Mesendoderm (in vitro differentiated cells): ENCODE data around the gene GRB10.

Source experiments
- DNase-seq: peaks from one replicate; pipeline ENCODE4 v3.0.0; 2013
- H2AK5ac ChIP-seq: 2 replicates; pipeline ENCODE4 v1.6.1; 2013; ENCODE audit warnings: low read length, inconsistent platforms
- H2BK120ac ChIP-seq: 2 replicates; pipeline ENCODE4 v1.6.1; 2013; ENCODE audit warnings: low read depth, mild to moderate bottlenecking, low read length, moderate library complexity, mixed read lengths
- H2BK15ac ChIP-seq: replicated peaks from 2 replicates; pipeline ENCODE4 v1.6.1; 2013; ENCODE audit warnings: low read depth, mild to moderate bottlenecking, moderate library complexity
- H2BK5ac ChIP-seq: 2 replicates; pipeline ENCODE4 v1.6.1; 2013; ENCODE audit warnings: low read length, inconsistent platforms
- H3K18ac ChIP-seq: 2 replicates; pipeline ENCODE4 v1.6.1; 2013; ENCODE audit warnings: mild to moderate bottlenecking, low read length, mixed read lengths
- H3K23ac ChIP-seq: one replicate; pipeline ENCODE4 v1.6.1; 2013; ENCODE audit warnings: low read length
- H3K27ac ChIP-seq: 2 replicates; pipeline ENCODE4 v1.5.1; 2013; ENCODE audit warnings: low read depth, mild to moderate bottlenecking, inconsistent platforms, low read length, moderate library complexity
- H3K27me3 ChIP-seq: 2 replicates; pipeline ENCODE4 v1.6.1; 2013; ENCODE audit warnings: low read length, control low read depth, mild to moderate bottlenecking, inconsistent platforms; ENCODE audit not compliant: insufficient read depth, poor library complexity
- H3K36me3 ChIP-seq: 2 replicates; pipeline ENCODE4 v1.6.1; 2013; ENCODE audit warnings: low read length, inconsistent platforms; ENCODE audit not compliant: control insufficient read depth, insufficient read depth
- H3K4ac ChIP-seq: one replicate; pipeline ENCODE4 v1.6.1; 2013; ENCODE audit warnings: low read depth, mild to moderate bottlenecking, low read length, moderate library complexity
- H3K4me1 ChIP-seq: 2 replicates; pipeline ENCODE4 v1.6.1; 2013; ENCODE audit warnings: low read depth, low read length, inconsistent platforms; ENCODE audit not compliant: control insufficient read depth
- H3K4me2 ChIP-seq: 2 replicates; pipeline ENCODE4 v1.6.1; 2013; ENCODE audit warnings: low read length
- H3K4me3 ChIP-seq: 2 replicates; pipeline ENCODE4 v1.5.1; 2013; ENCODE audit warnings: mild to moderate bottlenecking, low read length
- H3K56ac ChIP-seq: one replicate; pipeline ENCODE4 v1.6.1; 2013; ENCODE audit warnings: low read length
- H3K79me1 ChIP-seq: 2 replicates; pipeline ENCODE4 v1.6.1; 2013; ENCODE audit warnings: low read length, inconsistent platforms
- H3K79me2 ChIP-seq: 2 replicates; pipeline ENCODE4 v1.6.1; 2013; ENCODE audit warnings: mild to moderate bottlenecking, low read length; ENCODE audit not compliant: control insufficient read depth, insufficient read depth
- H3K9ac ChIP-seq: 2 replicates; pipeline ENCODE4 v1.6.1; 2013; ENCODE audit warnings: low read length, inconsistent platforms
- H4K5ac ChIP-seq: one replicate; pipeline ENCODE4 v1.6.1; 2013; ENCODE audit warnings: low read length
- H4K8ac ChIP-seq: one replicate; pipeline ENCODE4 v1.6.1; 2013; ENCODE audit warnings: low read depth, mild to moderate bottlenecking, control low read depth, low read length, moderate library complexity
- WGBS: extraction: QIAGEN DNeasy Blood & Tissue Kit; methylation state at CpG from one replicate; pipeline ENCODE4 v1.1.7; 2013; ENCODE audit warnings: low lambda C conversion rate, missing lambda C conversion rate; ENCODE audit not compliant: insufficient coverage; ENCODE audit errors: extremely low coverage; 5-methylcytosine and 5-hydroxymethylcytosine counted together

The GRB10 gene

GRCh38 chr7:50666124-50666496, 116.6 kb downstream of the GRB10 start:
- H4K5ac ChIP-seq: no peak overlapping the region
- no peak overlapping the region for H4K8ac ChIP-seq
- no peak overlapping the region for H2BK120ac ChIP-seq
- H3K4ac ChIP-seq: no peak overlapping the region
- peaks cover 35% of the 10 kb centered on the region for H3K79me1 ChIP-seq
- WGBS: no CpG with 5 or more reads among the region's 11 CpGs
- H3K27me3 ChIP-seq: no peaks in the 10 kb centered on the region
- H2BK15ac ChIP-seq: no peak overlapping the region
- H3K36me3 ChIP-seq: peaks cover 14% of the 10 kb centered on the region
- H3K18ac ChIP-seq: no peak overlapping the region
- no peak overlapping the region for H3K23ac ChIP-seq
- H3K79me2 ChIP-seq: no peaks in the 10 kb centered on the region
- H3K4me1 ChIP-seq: no peaks in the 10 kb centered on the region
- H3K27ac ChIP-seq: no peak overlapping the region
- no peak overlapping the region for H2BK5ac ChIP-seq
- no peak overlapping the region for H3K56ac ChIP-seq
- H3K9ac ChIP-seq: no peak overlapping the region
- H3K4me2 ChIP-seq: no peak overlapping the region
- H3K4me3 ChIP-seq: no peak overlapping the region
- no peak overlapping the region for H2AK5ac ChIP-seq
- DNase-seq: no peak

- no peak overlapping the region for H3K23ac ChIP-seq
- no peak overlapping the region for H2BK120ac ChIP-seq
- H3K4me1 ChIP-seq: no peaks in the 10 kb centered on the region
- no CpG with 5 or more reads among the region's 17 CpGs for WGBS
- DNase-seq: no peak
- H3K4me3 ChIP-seq: no peak overlapping the region
- H3K27me3 ChIP-seq: no peaks in the 10 kb centered on the region
- no peaks in the 10 kb centered on the region for H3K79me2 ChIP-seq
- no peak overlapping the region for H3K27ac ChIP-seq
- H3K4me2 ChIP-seq: no peak overlapping the region
- no peak overlapping the region for H4K8ac ChIP-seq
- H3K4ac ChIP-seq: no peak overlapping the region
- H4K5ac ChIP-seq: no peak overlapping the region
- H2BK15ac ChIP-seq: no peak overlapping the region
- no peak overlapping the region for H2BK5ac ChIP-seq
- no peak overlapping the region for H3K18ac ChIP-seq
- peak overlapping the region; percentile 15 for H3K56ac ChIP-seq
- no peak overlapping the region for H2AK5ac ChIP-seq
- peaks cover 16% of the 10 kb centered on the region for H3K36me3 ChIP-seq
- no peak overlapping the region for H3K9ac ChIP-seq
- H3K79me1 ChIP-seq: peaks cover 33% of the 10 kb centered on the region
Observed at GRCh38 chr7:50665403-50666123, 117.1 kb downstream of the GRB10 start.

GRCh38 chr7:50664937-50665336, 117.8 kb downstream of the GRB10 start:
- no peak overlapping the region for H3K4me3 ChIP-seq
- H2AK5ac ChIP-seq: no peak overlapping the region
- H3K18ac ChIP-seq: no peak overlapping the region
- no peak overlapping the region for H3K23ac ChIP-seq
- no peak overlapping the region for H2BK15ac ChIP-seq
- no peak overlapping the region for H2BK120ac ChIP-seq
- H2BK5ac ChIP-seq: no peak overlapping the region
- peaks cover 35% of the 10 kb centered on the region for H3K79me1 ChIP-seq
- no peaks in the 10 kb centered on the region for H3K27me3 ChIP-seq
- peaks cover 16% of the 10 kb centered on the region for H3K36me3 ChIP-seq
- H3K56ac ChIP-seq: no peak overlapping the region
- WGBS: no CpG with 5 or more reads among the region's 4 CpGs
- no peaks in the 10 kb centered on the region for H3K4me1 ChIP-seq
- H3K4me2 ChIP-seq: no peak overlapping the region
- no peak overlapping the region for H3K27ac ChIP-seq
- no peak for DNase-seq
- H3K79me2 ChIP-seq: no peaks in the 10 kb centered on the region
- no peak overlapping the region for H3K9ac ChIP-seq
- no peak overlapping the region for H4K5ac ChIP-seq
- no peak overlapping the region for H4K8ac ChIP-seq
- H3K4ac ChIP-seq: no peak overlapping the region

- no peak overlapping the region for H3K4ac ChIP-seq
Observed at GRCh38 chr7:50664461-50664922, 118.2 kb downstream of the GRB10 start.

GRCh38 chr7:50663396-50664102, 119.1 kb downstream of the GRB10 start:
- H4K8ac ChIP-seq: no peak overlapping the region
- peaks cover 15% of the 10 kb centered on the region for H3K36me3 ChIP-seq
- H2BK15ac ChIP-seq: no peak overlapping the region
- no peak overlapping the region for H3K4me3 ChIP-seq
- H3K4me1 ChIP-seq: no peaks in the 10 kb centered on the region
- H3K79me1 ChIP-seq: peaks cover 26% of the 10 kb centered on the region
- H3K27ac ChIP-seq: no peak overlapping the region
- H2BK120ac ChIP-seq: no peak overlapping the region
- no peak overlapping the region for H3K4me2 ChIP-seq
- no peak overlapping the region for H4K5ac ChIP-seq
- WGBS: no CpG with 5 or more reads among the region's 8 CpGs
- no peak overlapping the region for H3K23ac ChIP-seq
- H3K56ac ChIP-seq: no peak overlapping the region
- H3K27me3 ChIP-seq: no peaks in the 10 kb centered on the region
- no peak overlapping the region for H2BK5ac ChIP-seq
- DNase-seq: no peak
- no peak overlapping the region for H3K18ac ChIP-seq
- H3K79me2 ChIP-seq: no peaks in the 10 kb centered on the region
- H3K4ac ChIP-seq: no peak overlapping the region
- no peak overlapping the region for H3K9ac ChIP-seq
- H2AK5ac ChIP-seq: no peak overlapping the region

More at GRCh38 chr7:50664461-50664922, 118.2 kb downstream of the GRB10 start:
- Histone ChIP-seq H2AK5ac (no peak overlapping the region), H2BK15ac (no peak overlapping the region), H3K18ac (no peak overlapping the region), H3K27me3 (no peaks in the 10 kb centered on the region), H4K5ac (no peak overlapping the region), H3K79me1 (peaks cover 31% of the 10 kb centered on the region), H3K79me2 (no peaks in the 10 kb centered on the region), H3K27ac (no peak overlapping the region), H3K56ac (no peak overlapping the region), H4K8ac (no peak overlapping the region), H3K9ac (no peak overlapping the region), H3K36me3 (peaks cover 16% of the 10 kb centered on the region), H3K4me2 (no peak overlapping the region), H3K4me3 (no peak overlapping the region), H2BK5ac (no peak overlapping the region), H2BK120ac (no peak overlapping the region), H3K4me1 (no peaks in the 10 kb centered on the region), H3K23ac (no peak overlapping the region)
- no CpG with 5 or more reads among the region's 9 CpGs for WGBS
- DNase-seq: no peak
